Testis (tissue), 3 donors: ENCODE data around the gene SLC9A9. TPM values are rescaled to one million over a fixed set of nuclear protein-coding genes. Genes with fewer than 3 reads are reported as not detected.

ENCODE experiments used
- DNase-seq: peaks from one replicate; pipeline ENCODE4 v3.0.0-alpha.2; 2019
- H3K27ac ChIP-seq, 2 donors: fragments of 200-600 bp; sonication (generic); one replicate each; pipeline ENCODE4 v1.5.1; 2019
- H3K27me3 ChIP-seq: fragments of 200-600 bp; sonication (generic); one replicate; pipeline ENCODE4 v1.5.1; 2019
- H3K36me3 ChIP-seq: fragments of 200-600 bp; sonication (generic); one replicate; pipeline ENCODE4 v1.5.1; 2017; ENCODE audit warnings: low read depth; ENCODE audit errors: missing control alignments
- H3K4me1 ChIP-seq: fragments of 200-600 bp; sonication (generic); one replicate; pipeline ENCODE4 v1.5.1; 2019
- H3K4me3 ChIP-seq, 2 donors: fragments of 200-600 bp; sonication (generic); one replicate each; pipeline ENCODE4 v1.5.1; 2017 to 2019
- H3K9me3 ChIP-seq: fragments of 200-600 bp; sonication (generic); one replicate; pipeline ENCODE4 v1.5.1; 2017
- CTCF ChIP-seq, 3 experiments: fragments of 450-650 bp in 2 of 3; fragments of 200-600 bp in 1 of 3; sonication (generic) in 1 of 3; IDR thresholded peaks; one replicate each; pipeline ENCODE4 v1.5.1; 2016 to 2019; ENCODE audit warnings: antibody characterized with exemption in 3 of 3, mild to moderate bottlenecking in 2 of 3, moderate library complexity in 1 of 3
- POLR2A ChIP-seq: fragments of 450-650 bp; IDR thresholded peaks from one replicate; pipeline ENCODE4 v1.6.1; 2017; ENCODE audit warnings: antibody characterized with exemption, mild to moderate bottlenecking, moderate library complexity
- WGBS, 2 donors: methylation state at CpG; one replicate each; pipeline ENCODE4 v1.1.5; 2018; 5-methylcytosine and 5-hydroxymethylcytosine counted together
- intact Hi-C: fragments of 100-400 bp; cut with DNase I; formaldehyde crosslinking; loops from one replicate; pipeline ENCODE4 v1.15.1; 2023; ENCODE audit warnings: low total_unique reads
- polyA plus RNA-seq: library from polyadenylated mRNA; stranded (reverse); fragments of 350-450 nt; fragmentation: Illumina TruSeq; extraction: RNeasy Lipid Tissue Mini Kit (QIAGEN cat#74804); gene quantifications from one replicate; pipeline ENCODE4 v1.2.3, GENCODE V29; 2014; ENCODE audit warnings: low read depth, low replicate concordance; ENCODE audit not compliant: insufficient read depth
- total RNA-seq, 2 donors: library from RNA; depleted of rRNA; stranded (reverse); fragments of >200 nt; gene quantifications; one replicate each; pipeline ENCODE4 v1.2.3, GENCODE V29; 2016

The SLC9A9 gene
- total and polyA plus RNA-seq, 3 donors from 2014 or later, result 2.7 to 6.6 (median 4.3) TPM

DNA sequence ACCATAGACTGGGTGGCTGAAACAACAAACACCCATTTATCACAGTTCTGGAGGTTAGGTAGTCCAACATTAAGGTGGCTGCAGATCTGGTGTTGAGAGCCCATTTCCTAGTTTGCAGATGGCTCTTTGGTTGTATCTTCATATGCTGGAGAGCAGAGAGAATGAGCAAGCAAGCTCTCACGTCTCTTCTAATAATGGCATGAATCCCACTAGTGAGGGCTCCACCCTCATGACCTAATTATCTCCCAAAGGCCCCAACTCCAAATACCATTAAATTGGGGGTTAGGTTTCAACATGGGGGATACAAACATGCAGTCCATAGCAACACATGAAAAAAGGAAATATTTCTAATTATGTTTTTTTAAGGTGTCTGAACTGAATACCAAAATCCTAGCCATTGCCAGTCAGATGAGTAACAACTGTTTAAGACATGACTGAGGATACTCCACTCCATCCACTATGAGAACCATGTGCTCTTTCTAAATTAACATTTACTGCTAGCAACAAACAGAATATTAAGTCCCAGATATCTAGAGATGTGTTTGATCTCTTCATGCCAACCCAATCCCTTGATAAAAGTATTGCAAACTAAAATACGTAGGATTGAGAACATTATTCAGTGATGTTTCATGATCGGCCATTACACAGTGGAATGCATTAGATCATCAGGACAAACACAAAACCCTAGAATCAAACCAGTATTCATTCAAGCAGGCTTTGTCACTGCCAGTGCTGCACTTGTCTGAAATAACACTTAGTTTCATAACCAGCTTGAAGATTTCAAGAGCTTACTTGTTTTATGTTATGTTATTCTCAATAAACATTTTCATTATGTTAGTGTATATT lies 340.3 kb downstream of the SLC9A9 start:
- no peak for DNase-seq
- Histone ChIP-seq H3K9me3 (no peaks in the 10 kb centered on the region), H3K27ac (no peak overlapping the region), H3K4me3 (no peak overlapping the region), H3K36me3 (no peaks in the 10 kb centered on the region), H3K27me3 (no peaks in the 10 kb centered on the region), H3K4me1 (no peaks in the 10 kb centered on the region)
- 87 to 89% methylated on average over 3 of the region's 3 CpGs for WGBS, 2 donors
- TF ChIP-seq POLR2A (no peak), CTCF (IDR thresholded peaks at IDR 0.05) (no peak)
- intact Hi-C loops, result no loop called here

- H3K27ac ChIP-seq, result no peak overlapping the region
- TF ChIP-seq CTCF (IDR thresholded peaks at IDR 0.05), result no peak
- TF ChIP-seq POLR2A, result no peak
These were observed 342.1 kb downstream of the SLC9A9 start for GRCh38 chr3:143506190-143506589.

GRCh38 chr3:143503325-143503885 lies 344.9 kb downstream of the SLC9A9 start:
- intact Hi-C loops, result no loop called here
- TF ChIP-seq CTCF (IDR thresholded peaks at IDR 0.05) (no peak), POLR2A (no peak)
- no peaks in the 10 kb centered on the region for H3K27me3 ChIP-seq
- H3K9me3 ChIP-seq, result no peaks in the 10 kb centered on the region
- H3K27ac ChIP-seq, result no peak overlapping the region
- 81 to 95% methylated on average over 3 to 4 of the region's 4 CpGs for WGBS, 2 donors
- H3K36me3 ChIP-seq, result no peaks in the 10 kb centered on the region
- no peaks in the 10 kb centered on the region for H3K4me1 ChIP-seq
- no peak for DNase-seq
- no peak overlapping the region for H3K4me3 ChIP-seq

More at GRCh38 chr3:143506190-143506589, 342.1 kb downstream of the SLC9A9 start:
- DNase-seq, result no peak
- no peaks in the 10 kb centered on the region for H3K36me3 ChIP-seq
- intact Hi-C loops, result no loop called here
- H3K4me3 ChIP-seq, result no peak overlapping the region
- no peaks in the 10 kb centered on the region for H3K9me3 ChIP-seq
- no peaks in the 10 kb centered on the region for H3K4me1 ChIP-seq
- no peaks in the 10 kb centered on the region for H3K27me3 ChIP-seq

DNA sequence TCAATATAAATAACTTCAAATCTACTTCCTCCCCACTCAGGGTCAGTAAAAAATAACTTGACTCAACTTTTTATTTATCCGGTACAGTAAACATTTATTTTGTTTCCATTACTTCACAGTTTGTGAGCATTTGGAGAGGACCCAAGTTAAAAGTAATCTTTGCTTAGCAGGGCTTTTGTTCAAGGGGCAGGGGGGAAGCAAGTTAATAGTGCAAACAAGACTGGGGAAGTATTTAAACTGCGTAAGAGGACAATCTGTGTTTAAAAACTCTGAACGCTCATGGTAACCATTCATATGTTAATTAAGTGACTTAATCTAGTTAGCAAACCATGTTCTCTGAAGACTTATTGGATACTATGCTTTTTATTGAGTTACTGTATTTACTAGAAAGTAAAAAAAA lies 346.2 kb downstream of the SLC9A9 start:
- Histone ChIP-seq H3K4me3 (no peak overlapping the region), H3K9me3 (no peaks in the 10 kb centered on the region), H3K36me3 (no peaks in the 10 kb centered on the region), H3K27me3 (no peaks in the 10 kb centered on the region), H3K27ac (no peak overlapping the region), H3K4me1 (no peaks in the 10 kb centered on the region)
- no peak for DNase-seq
- 83 to 88% methylated on average over 3 of the region's 3 CpGs for WGBS, 2 donors
- TF ChIP-seq CTCF (IDR thresholded peaks at IDR 0.05) (no peak), POLR2A (no peak)
- intact Hi-C loops, result no loop called here

DNA sequence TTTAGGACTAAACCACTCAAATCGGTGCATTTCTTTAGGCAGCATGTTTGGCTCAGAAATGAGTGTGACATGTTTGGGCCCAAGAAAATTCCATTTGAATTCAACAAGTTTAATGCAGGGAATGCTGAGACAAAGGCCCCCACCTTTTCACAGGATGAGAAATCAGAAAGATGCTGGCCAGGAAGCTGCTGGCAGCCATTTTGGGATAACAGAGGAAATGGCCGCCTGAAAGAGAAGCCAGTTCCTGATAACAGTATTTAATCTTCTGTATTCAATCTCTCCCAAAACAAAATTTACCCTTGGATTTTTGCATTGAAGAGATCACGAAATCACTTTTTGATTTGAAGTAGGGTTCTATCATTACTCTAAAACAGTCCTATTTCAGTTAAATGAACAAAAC lies 350.9 kb downstream of the SLC9A9 start:
- TF ChIP-seq POLR2A (no peak), CTCF (IDR thresholded peaks at IDR 0.05) (no peak)
- 85 to 90% methylated on average over 3 of the region's 3 CpGs for WGBS, 2 donors
- H3K9me3 ChIP-seq, result no peaks in the 10 kb centered on the region
- H3K36me3 ChIP-seq, result no peaks in the 10 kb centered on the region
- H3K4me1 ChIP-seq, result no peaks in the 10 kb centered on the region
- intact Hi-C loops, result no loop called here
- H3K4me3 ChIP-seq, result no peak overlapping the region
- H3K27me3 ChIP-seq, result no peaks in the 10 kb centered on the region
- DNase-seq, result no peak
- no peak overlapping the region for H3K27ac ChIP-seq
